Stimulated activated CD4-positive, alpha-beta T cell treated with anti-CD3 and anti-CD28 coated beads, Interleukin-12 subunit alpha, Interleukin-12 subunit beta, amount 100 ng/mL, for 4 hours (primary cell): ENCODE measurements around the gene FOXP4.

Experiments used
- DNase-seq: peaks from one replicate; pipeline ENCODE4 v3.0.0-alpha.2; 2020

FOXP4 gene

DNA sequence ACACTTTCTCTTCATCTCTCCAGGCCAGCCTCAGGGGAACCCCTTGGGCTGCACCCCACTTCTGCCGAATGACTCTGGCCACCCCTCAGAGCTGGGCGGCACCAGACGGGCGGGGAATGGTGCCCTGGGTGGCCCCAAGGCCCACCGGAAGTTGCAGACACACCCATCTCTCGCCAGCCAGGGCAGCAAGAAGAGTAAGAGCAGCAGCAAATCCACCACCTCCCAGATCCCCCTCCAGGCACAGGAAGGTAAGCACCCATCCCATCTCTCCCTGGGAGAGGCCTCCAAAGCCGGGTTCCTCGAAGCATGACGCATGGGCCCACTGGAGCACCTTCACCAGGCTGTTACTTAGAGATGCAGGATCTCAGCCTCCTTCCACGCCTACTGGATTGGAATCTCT is 103.4 kb downstream of the FOXP4 start:
- DNase-seq: no peak

DNA sequence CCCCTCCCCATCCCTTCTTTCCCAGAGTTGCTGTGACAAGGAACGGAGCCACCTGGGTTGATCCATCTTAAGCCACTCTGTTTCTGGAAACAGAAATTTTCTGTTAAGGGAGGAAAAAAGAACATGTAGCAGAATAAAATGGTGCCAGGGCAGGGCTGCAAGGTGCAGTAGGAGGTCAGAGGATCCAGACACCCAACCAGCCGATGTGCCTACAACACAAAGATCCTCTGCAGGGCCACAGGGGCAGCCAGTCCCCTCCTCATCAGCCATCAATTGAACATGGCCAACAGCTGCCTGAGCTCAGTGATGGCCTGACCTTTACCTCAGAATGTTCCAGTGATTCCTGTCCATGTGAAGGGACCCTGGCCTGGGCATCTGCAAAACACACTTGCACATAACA is 103.9 kb downstream of the FOXP4 start:
- no peak for DNase-seq

DNA sequence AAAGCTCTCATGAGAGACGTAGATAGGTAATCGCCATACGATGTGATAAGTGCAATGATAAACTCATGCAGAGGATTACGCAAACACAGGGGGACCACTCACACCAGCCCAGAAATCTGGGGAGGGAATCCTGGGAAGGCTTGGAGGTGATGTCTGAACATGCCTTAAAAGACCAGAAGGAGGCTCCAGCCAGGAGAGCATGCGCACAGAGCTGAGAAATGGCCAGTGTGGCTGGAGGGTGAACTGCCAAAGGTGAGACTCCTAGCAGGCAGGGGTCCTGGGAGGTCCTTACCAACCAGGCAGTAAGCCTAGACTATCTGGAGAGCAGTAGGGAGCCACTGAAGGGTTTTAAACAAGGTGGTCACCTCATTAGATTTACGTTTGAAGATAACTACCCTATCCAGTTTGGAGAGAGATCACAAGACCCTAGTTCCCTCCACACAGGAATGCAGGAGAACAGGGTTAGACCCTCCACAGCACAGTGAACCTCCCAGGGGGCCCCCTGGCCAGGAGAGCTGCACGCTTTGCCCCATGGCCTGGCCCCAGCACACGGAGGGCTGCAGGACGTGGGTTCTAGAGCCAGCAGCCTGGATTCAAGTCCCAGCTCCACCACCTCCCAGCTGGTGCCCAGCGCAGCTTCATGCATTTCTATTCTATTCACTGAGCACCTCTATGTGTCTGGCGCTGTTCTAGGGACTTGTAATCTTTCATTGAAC is 105.2 kb downstream of the FOXP4 start:
- no peak for DNase-seq
